Psoas muscle (tissue), 8 donors: Measurements from ENCODE around the gene MEX3C. TPM values are rescaled to one million over a fixed set of nuclear protein-coding genes. Genes with fewer than 3 reads are reported as not detected.

ENCODE experiments used
- ATAC-seq, 4 donors: fragments of 200-7000 bp; cut with Tn5 transposase; one replicate each; pipeline ENCODE4 v1.9.1; 2020; ENCODE audit warnings: moderate library complexity in 3 of 4, mild to moderate bottlenecking in 2 of 4
- DNase-seq, 2 donors: peaks; one replicate each; pipeline ENCODE4 v3.0.0-alpha.2; 2020
- H3K27ac ChIP-seq: fragments of 200-600 bp; one replicate; pipeline ENCODE4 v1.8.0; 2022
- H3K27me3 ChIP-seq, 3 donors: fragments of 200-600 bp in 1 of 3; one replicate each; pipeline versions ENCODE4 v1.6.1 to v1.8.0; 2013 to 2022; ENCODE audit warnings: low read length in 2 of 3, mild to moderate bottlenecking in 2 of 3, moderate library complexity in 1 of 3; ENCODE audit not compliant: insufficient read depth in 3 of 3
- H3K36me3 ChIP-seq, 2 donors: fragments of 200-600 bp in 1 of 2; one replicate each; pipeline versions ENCODE4 v1.6.1 to v1.8.0; 2013 to 2022; ENCODE audit warnings: low read depth in 1 of 2, mild to moderate bottlenecking in 1 of 2, moderate library complexity in 1 of 2; ENCODE audit not compliant: insufficient read depth in 1 of 2
- H3K4me1 ChIP-seq: fragments of 200-600 bp; one replicate; pipeline ENCODE4 v1.8.0; 2022
- H3K4me3 ChIP-seq: fragments of 200-600 bp; one replicate; pipeline ENCODE4 v1.8.0; 2022; ENCODE audit warnings: mild to moderate bottlenecking
- H3K9me3 ChIP-seq: fragments of 200-600 bp; one replicate; pipeline ENCODE4 v1.8.0; 2022
- WGBS, 3 donors: extraction: QIAGEN DNeasy Blood & Tissue Kit; methylation state at CpG; one replicate each; pipeline versions ENCODE4 v1.1.6 to v1.1.7; 2013; 5-methylcytosine and 5-hydroxymethylcytosine counted together
- intact Hi-C, 2 donors: fragments of 100-400 bp; cut with DNase I; formaldehyde crosslinking; loops; one replicate each; pipeline versions ENCODE4 v1.11.0 to v1.14.2; 2022
- polyA plus RNA-seq, 3 donors: library from polyadenylated mRNA; stranded (reverse); fragments of 200-250 nt; gene quantifications; one replicate each; pipeline ENCODE4 v1.2.3, GENCODE V29; 2013
- total RNA-seq, 4 donors: library from RNA; stranded (reverse); fragmentation: NEBNext Ultra II Directional in 2 of 4; extraction: Animal tissue kit (Norgen Biotek cat#: 25700) in 2 of 4; gene quantifications; one replicate each; pipeline versions ENCODE4 v1.2.1 to v1.2.4, GENCODE V29; 2021 to 2023
- TF ChIP-seq, protein P1 (sequence below): fragments of 200-600 bp; IDR thresholded peaks from one replicate; pipeline ENCODE4 v1.8.0; 2022; ENCODE audit warnings: antibody characterized with exemption
- donor health status: healthy with polysubstance abuse.
- donor health status: DM: no; HTN: no; CAD: no; lungs with moderate emphysema.
- donor health status: Bipolar disorder and iron deficiency.
- donor health status: healthy.
- donor health status: DM: yes; HTN: yes; CAD: no.
- donor health status: DM: no; HTN: no; CAD: no.
- donor health status: DM: no; HTN: no; CAD: no.
- donor health status: DM: yes; HTN: yes; CAD: no.

Gene MEX3C
- total and polyA plus RNA-seq, 7 donors = 5.1 to 15.1 (median 13.6) TPM

- TF ChIP-seq, protein P1, sequence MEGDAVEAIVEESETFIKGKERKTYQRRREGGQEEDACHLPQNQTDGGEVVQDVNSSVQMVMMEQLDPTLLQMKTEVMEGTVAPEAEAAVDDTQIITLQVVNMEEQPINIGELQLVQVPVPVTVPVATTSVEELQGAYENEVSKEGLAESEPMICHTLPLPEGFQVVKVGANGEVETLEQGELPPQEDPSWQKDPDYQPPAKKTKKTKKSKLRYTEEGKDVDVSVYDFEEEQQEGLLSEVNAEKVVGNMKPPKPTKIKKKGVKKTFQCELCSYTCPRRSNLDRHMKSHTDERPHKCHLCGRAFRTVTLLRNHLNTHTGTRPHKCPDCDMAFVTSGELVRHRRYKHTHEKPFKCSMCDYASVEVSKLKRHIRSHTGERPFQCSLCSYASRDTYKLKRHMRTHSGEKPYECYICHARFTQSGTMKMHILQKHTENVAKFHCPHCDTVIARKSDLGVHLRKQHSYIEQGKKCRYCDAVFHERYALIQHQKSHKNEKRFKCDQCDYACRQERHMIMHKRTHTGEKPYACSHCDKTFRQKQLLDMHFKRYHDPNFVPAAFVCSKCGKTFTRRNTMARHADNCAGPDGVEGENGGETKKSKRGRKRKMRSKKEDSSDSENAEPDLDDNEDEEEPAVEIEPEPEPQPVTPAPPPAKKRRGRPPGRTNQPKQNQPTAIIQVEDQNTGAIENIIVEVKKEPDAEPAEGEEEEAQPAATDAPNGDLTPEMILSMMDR = no peak
- H3K4me1 ChIP-seq = peaks cover 43% of the 10 kb centered on the region
- DNase-seq (no peak), ATAC-seq (no peak)
- no peaks in the 10 kb centered on the region for H3K27me3 ChIP-seq
- H3K27ac ChIP-seq = no peak overlapping the region
- no peaks in the 10 kb centered on the region for H3K36me3 ChIP-seq
- intact Hi-C loops = loop anchor here (5.0 to 10.0 kb wide), 3 partner anchors 83 to 905 kb away; partner anchors contain the start of genes CXXC1 (in 1 of the 2), MBD1 (in 1 of the 2) and SMAD4 (in 1 of the 2)
- H3K9me3 ChIP-seq = no peaks in the 10 kb centered on the region
- no peak overlapping the region for H3K4me3 ChIP-seq
Observed at GRCh38 chr18:51190000-51190399, 7.5 kb downstream of the MEX3C start.

DNA sequence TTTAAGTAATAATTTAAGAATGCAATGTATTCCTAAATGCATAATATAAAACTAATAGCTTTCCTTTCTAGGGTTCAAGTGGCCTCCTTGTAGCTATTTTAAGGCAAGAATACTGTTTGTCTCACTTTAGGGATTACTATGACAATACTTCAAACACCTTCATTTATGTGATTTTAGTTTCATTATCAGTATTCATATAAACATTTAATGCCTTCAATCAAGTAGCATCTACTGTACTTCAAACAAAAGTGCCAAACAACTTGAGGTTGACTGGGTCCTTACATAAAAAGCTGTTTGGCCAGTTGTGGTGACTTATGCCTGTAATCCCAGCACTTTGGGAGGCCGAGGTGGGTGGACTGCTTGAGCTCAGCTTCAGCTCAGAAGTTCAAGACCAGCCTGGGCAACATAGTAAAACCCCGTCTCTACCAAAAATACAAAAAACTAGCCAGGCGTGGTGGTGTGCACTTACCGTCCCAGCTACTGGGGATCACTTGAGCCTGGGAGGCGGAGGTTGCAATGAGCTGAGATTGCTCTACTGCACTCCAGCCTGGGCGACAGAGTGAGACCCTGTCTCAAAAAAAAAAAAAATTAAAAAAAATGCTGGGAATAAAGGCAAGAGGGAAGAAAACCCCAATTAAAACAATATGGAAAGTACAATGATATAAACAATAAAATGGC, 9.3 kb downstream of the MEX3C start:
- Histone ChIP-seq H3K36me3 (no peaks in the 10 kb centered on the region), H3K27me3 (no peaks in the 10 kb centered on the region), H3K9me3 (no peaks in the 10 kb centered on the region), H3K27ac (no peak overlapping the region), H3K4me1 (peaks cover 26% of the 10 kb centered on the region), H3K4me3 (no peak overlapping the region)
- intact Hi-C loops = loop anchor here in 1 of 2 donors (10.0 kb wide), 1 partner anchor 153 kb away; the partner anchor contains the start of gene SMAD4
- 91 to 94% (median 91%) methylated on average over 6 of the region's 6 CpGs for WGBS, 3 donors
- TF ChIP-seq, protein P1 = no peak
- no peak for DNase-seq
- ATAC-seq = no peak

- H3K27ac ChIP-seq = no peak overlapping the region
- ATAC-seq (peak in 1 of 4 donors; percentile 42), DNase-seq (no peak)
- H3K4me1 ChIP-seq = no peaks in the 10 kb centered on the region
- H3K9me3 ChIP-seq = no peaks in the 10 kb centered on the region
- intact Hi-C loops = loop anchor here in 1 of 2 donors (10.0 kb wide), 1 partner anchor 150 kb away; the partner anchor contains the start of gene SMAD4
- no peaks in the 10 kb centered on the region for H3K27me3 ChIP-seq
- TF ChIP-seq, protein P1 = no peak
- no peak overlapping the region for H3K4me3 ChIP-seq
- WGBS, 3 donors = 83 to 100% (median 86%) methylated on average over 1 of the region's 1 CpG
- no peaks in the 10 kb centered on the region for H3K36me3 ChIP-seq
Observed at GRCh38 chr18:51185075-51185474, 12.4 kb downstream of the MEX3C start.

- Histone ChIP-seq H3K27ac (no peak overlapping the region), H3K9me3 (no peaks in the 10 kb centered on the region), H3K36me3 (no peaks in the 10 kb centered on the region), H3K4me1 (no peaks in the 10 kb centered on the region), H3K27me3 (no peaks in the 10 kb centered on the region), H3K4me3 (no peak overlapping the region)
- no peak for DNase-seq
- ATAC-seq = no peak
- TF ChIP-seq, protein P1 = no peak
- 95 to 100% (median 96%) methylated on average over 1 of the region's 1 CpG for WGBS, 3 donors
- intact Hi-C loops = loop anchor here in 1 of 2 donors (10.0 kb wide), 1 partner anchor 149 kb away; the partner anchor contains the start of gene SMAD4
Observed at GRCh38 chr18:51184091-51184457, 13.4 kb downstream of the MEX3C start.
